Kidney epithelial cell (primary cell): ENCODE measurements around the gene CHCHD2. TPM values are rescaled to one million over a fixed set of nuclear protein-coding genes. Genes with fewer than 3 reads are reported as not detected.
"Not testable (repeated sequence)": the region's sequence is repeated elsewhere in the genome, so short reads cannot be mapped to it uniquely, and the experiment has no call there.

Experiments used
- DNase-seq: peaks from one replicate; pipeline ENCODE4 v3.0.0-alpha.2; 2010; ENCODE audit warnings: low read depth
- H3K27me3 ChIP-seq: 2 replicates; pipeline ENCODE4 v1.6.0; 2011; ENCODE audit warnings: low read length; ENCODE audit not compliant: control insufficient read depth, insufficient read depth
- H3K36me3 ChIP-seq: 2 replicates; pipeline ENCODE4 v1.5.1; 2011; ENCODE audit warnings: low read length; ENCODE audit not compliant: control insufficient read depth, insufficient read depth
- H3K4me3 ChIP-seq: 2 replicates; pipeline ENCODE4 v1.5.1; 2011; ENCODE audit warnings: low read depth, mild to moderate bottlenecking, control low read depth, low read length
- CTCF ChIP-seq: IDR thresholded peaks from 2 replicates; pipeline ENCODE4 v1.5.1; 2011; ENCODE audit warnings: mild to moderate bottlenecking, moderate library complexity, low read length, control low read depth, inconsistent platforms; ENCODE audit not compliant: insufficient read depth, poor library complexity, severe bottlenecking
- total RNA-seq: library from RNA; depleted of rRNA; stranded (reverse); fragments of >200 nt; gene quantifications from 2 replicates; pipeline ENCODE4 v1.2.3, GENCODE V29; 2015

The CHCHD2 gene
- 687 and 735 TPM in 2 replicates for total RNA-seq

DNA sequence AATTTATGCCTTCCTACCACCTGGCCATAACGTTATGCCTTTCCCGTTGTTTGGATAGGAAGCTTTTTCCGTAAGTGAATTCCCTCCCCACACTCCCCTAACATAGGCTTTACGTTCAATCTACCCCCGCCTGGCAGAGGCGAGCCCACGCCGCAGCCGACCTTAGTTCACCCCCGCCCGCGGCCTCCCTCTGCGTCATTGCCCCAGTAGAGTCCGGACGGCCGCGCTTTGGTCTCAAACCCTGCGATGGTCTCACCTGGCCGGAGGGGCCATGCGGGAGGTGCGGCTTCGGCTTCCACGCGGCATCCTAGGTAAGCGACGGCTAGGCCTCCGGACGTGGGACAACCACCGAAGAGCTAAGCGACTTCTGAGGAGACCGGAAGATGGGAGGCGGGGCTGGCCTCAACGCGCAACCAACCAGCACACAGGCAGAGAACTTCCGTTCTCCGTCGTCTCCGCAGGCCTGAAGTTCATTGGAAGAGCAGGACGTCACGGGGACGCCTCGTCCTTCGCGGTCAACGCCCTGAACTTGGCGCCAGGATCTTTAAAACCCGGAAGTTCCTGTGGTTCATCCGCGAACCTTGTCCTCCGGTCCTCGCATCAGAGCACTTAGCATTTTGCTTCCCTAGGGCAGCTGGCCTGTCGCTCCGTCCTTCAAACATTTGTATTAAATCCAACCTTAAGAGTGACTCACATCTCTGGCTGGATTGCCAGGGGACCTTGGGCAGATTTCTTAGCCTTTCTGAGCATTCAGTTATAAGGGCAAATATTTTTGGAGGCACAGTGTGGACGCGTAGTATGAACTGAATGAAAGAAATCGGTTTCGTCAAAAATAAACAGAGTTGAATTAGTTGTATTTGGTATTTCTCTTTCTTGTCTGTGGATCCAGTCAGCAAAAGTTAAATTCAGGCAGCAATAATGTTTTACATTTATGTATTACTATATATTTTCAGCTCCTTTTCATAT lies at the start of gene CHCHD2:
CHCHD2 (minus strand) TSS at position 369 of the 966 bp plus-strand sequence; CDS start at position 306, 63 bp downstream.
- TF ChIP-seq CTCF: no peak
- Histone ChIP-seq H3K27me3 (no peaks in the 10 kb centered on the region), H3K4me3 (peak within 1 kb of the TSS; percentile 85), H3K36me3 (peaks cover 2% of the 10 kb centered on the region)
- DNase-seq: peak; percentile 98

DNA sequence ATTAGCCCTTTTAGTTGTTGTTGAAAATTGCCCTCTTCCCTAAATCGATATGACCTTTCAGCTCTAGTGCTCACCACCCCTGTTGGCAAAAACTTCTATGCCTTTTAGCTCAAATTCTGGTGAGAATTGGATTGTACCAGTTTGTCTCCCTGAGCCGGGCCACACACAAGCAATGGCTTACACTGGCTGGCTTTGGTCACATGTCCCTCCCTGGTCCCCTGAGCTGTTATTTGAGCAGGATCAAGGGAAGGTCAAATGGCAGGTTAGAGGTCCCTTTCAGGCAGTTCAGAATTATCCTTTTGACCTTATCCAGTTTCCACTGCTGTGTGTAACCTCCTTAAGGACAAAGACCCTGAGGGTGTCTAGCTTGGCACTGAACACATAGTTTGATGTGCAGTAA lies 24.8 kb upstream of the CHCHD2 start:
- H3K36me3 ChIP-seq, H3K4me3 ChIP-seq, DNase-seq, H3K27me3 ChIP-seq: not testable (repeated sequence)

GRCh38 chr7:56127241-56127975 lies 21.1 kb upstream of the CHCHD2 start:
- no peak for DNase-seq

DNA sequence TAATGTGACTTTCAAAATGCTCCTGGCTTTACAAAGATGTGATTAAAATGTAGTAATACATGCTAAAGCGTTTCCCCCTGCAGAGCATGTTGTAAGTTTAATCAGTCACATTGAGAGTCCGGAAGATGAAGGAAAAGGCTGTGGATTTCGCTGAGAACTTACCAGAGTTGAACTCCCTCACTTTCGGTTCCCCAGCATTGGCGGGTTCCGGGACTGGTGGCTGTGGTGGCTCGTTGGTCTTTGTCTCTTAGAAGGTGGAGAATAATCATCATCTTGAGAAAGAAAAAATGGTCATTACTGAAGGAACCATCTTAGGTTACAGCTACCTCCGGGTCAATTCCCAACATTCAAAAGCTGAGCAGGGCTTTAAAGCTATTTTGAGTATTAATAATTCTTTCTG lies 19.6 kb upstream of the CHCHD2 start:
- Histone ChIP-seq H3K27me3 (no peaks in the 10 kb centered on the region), H3K36me3 (no peaks in the 10 kb centered on the region), H3K4me3 (no peak overlapping the region)
- no peak for TF ChIP-seq CTCF
- DNase-seq: no peak

More at GRCh38 chr7:56127241-56127975, 21.1 kb upstream of the CHCHD2 start:
- Histone ChIP-seq H3K27me3 (no peaks in the 10 kb centered on the region), H3K4me3 (no peak overlapping the region), H3K36me3 (no peaks in the 10 kb centered on the region)
- no peak for TF ChIP-seq CTCF

DNA sequence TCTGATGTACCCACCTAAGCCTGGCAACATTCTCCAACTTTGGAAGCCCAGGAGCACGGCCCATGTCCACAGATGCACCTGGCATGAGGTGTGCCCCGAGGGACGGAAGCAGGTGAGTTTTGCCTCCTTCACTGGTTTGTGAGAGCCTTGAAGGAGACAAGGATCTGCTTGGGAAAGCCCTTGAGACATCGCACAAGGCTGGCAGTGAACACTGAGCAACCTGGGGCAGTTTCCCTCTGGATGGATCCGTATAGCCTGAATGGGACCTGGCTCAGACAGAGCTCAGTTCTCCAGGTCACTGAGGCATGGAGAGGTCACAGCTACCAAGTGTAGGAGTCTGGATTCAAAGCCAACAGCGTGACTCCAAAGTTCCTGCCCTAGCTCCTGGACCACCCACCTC lies 18.7 kb upstream of the CHCHD2 start:
- H3K36me3 ChIP-seq: no peaks in the 10 kb centered on the region
- no peak overlapping the region for H3K4me3 ChIP-seq
- H3K27me3 ChIP-seq: no peaks in the 10 kb centered on the region
- TF ChIP-seq CTCF: no peak
- no peak for DNase-seq

- Histone ChIP-seq H3K4me3 (no peak overlapping the region), H3K27me3 (peaks cover 1% of the 10 kb centered on the region), H3K36me3 (no peaks in the 10 kb centered on the region)
- no peak for TF ChIP-seq CTCF
- no peak for DNase-seq
Observed at GRCh38 chr7:56121440-56121839, 15.2 kb upstream of the CHCHD2 start.
